ENCODE results near the gene RIC3.

RIC3 gene

DNA sequence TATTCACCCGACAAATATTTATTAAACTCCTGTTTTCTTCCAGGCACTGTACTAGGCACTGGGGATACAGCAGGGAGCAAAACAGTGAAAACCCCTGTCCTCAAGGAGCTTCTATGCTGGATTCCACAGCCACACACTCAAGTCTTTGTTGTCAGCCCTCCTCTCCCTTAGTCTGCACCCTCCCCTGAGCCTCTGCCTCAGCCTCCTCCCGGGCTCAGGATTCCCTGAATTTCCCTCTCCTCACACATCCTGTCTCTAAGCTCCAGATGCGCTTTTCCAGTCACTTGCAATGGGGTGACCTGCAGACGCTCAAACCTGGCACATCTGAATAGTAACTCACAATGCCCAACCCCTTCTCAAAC lies 101.3 kb downstream of the RIC3 start:
- no peak for DNase-seq (ENCODE audit: low read depth in 2 of 2)

DNA sequence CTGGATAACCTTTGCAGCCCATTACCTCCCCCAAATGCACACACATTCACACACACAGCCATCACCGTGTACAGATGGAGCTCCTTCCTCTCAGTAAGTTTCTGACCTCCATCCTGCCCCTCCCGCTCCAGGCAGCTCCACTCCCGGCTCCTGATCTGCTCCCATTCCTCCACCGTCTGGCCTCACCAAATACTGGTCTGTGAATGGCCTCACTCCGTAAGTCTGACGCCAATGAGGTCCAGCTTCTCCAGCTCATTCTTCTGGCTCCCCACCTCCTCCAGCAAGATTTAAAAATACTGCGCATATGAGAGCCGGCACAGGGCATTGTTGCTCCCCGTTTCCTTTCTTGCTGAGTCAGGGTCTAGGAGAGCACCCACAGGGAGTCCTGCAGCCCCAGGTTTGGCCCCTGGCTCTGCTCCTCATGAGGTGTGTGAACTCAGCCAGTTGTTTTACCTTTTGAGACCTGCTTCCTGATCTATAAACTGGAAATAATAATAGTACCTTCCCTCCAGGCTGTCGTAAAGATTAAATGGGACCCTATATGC lies 101.8 kb downstream of the RIC3 start:
- DNase-seq (ENCODE audit: low read depth in 2 of 2) = no peak

DNA sequence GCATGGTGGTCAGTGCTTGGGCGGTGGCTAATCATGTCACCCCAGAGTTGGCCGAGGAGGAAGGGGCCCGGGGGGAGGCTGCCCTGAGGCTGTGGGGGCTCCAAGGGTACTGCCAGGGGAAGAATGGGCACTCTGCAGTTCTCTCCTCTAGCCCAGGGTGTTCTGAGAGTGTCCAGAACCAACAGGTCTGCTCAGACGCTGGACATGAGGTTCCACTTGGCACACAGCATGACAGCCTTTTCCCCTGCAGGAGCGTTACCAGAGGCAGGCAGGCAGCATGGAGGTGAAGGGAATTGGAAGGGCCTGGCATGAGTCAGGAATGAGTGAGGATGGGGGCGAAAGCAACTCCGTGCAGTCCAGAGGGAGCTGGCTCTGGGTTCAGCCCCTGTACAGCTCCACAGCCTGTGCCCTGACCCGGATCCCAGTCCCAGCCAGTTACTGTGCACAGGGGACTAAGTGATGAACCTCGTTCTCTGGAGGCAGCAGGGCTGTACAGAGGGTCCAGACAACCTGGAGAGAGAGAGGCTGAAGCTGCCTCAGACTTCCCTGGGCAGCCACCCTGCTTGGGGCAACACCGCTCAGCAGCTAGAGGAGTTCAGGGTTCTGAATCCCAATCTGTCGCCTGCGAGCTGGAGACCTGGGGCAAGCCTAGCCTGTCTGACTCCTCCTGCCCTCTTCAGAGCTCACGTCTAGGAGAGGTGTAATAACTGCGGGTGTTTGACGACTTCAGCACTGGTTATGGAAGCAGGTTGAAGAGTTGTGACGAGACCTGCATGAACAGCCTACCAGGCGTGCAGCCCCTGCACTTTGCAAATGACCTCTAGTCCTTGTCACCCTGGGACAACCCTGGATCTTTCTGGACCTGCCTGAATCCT lies 102.6 kb downstream of the RIC3 start:
- no peak for DNase-seq (ENCODE audit: low read depth in 2 of 2)

DNA sequence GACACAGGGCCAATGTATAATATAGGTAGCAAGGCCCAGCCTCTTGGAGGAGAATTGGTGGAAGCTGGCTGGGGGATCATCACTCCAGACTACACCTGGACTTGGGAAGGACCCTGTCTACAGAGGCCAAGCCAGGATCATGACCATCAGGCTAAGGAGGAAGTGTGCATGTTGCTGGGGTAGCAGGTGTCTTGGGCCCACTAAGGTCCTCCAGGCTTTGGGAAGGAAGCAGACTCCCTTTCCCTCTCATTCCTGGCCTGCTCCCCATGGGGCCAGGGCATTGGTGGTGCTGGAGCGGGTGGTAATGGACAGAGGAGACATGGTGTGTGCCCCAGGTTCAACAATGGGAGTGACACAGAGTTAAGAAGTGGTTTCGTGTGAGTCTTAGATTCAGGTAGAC lies 103.8 kb downstream of the RIC3 start:
- no peak for DNase-seq (ENCODE audit: low read depth in 2 of 2)

DNA sequence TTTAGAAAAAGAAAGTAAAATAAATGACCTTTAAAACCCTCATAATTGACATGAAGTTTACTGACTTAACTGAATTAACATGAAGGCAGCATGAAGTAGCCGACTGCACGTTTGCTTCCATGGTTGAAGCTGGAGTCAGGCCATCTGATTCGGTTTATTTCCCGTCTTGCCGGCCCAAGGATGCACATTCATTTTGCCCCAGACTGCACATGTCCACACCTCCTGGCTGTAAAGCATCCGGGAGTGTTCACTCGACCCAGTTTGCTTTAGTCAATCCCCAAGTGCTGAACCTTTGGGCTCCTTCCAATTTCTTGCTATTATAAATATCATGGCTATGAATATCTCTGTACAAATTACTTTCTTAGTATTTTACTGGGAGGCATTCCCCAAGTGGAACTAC lies 105.5 kb downstream of the RIC3 start:
- no peak for DNase-seq (ENCODE audit: low read depth in 2 of 2)

DNA sequence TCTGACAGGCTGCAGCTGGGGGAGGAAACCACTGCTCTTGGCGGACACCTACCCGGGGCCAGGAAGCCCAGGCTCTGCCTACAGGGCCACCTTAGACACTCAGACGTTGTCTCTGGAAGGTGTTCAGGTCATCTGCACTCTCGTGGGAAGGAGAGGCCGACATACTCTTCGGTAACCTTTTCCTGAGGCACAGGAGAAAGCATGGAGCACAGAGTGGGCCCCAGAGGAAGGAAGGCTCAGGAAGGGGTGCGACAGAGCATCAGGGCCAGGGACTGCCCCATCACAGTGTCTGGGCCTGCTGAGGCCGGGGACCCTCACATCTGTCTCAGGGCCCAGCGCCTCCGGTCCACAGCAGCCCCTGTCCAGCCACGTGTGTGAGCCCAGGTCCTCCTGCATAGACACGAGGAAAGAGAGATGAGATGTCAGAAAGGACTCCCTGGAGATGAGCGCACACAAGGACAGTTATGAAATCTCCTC lies 106.0 kb downstream of the RIC3 start:
- DNase-seq (ENCODE audit: low read depth in 2 of 2) = no peak

DNA sequence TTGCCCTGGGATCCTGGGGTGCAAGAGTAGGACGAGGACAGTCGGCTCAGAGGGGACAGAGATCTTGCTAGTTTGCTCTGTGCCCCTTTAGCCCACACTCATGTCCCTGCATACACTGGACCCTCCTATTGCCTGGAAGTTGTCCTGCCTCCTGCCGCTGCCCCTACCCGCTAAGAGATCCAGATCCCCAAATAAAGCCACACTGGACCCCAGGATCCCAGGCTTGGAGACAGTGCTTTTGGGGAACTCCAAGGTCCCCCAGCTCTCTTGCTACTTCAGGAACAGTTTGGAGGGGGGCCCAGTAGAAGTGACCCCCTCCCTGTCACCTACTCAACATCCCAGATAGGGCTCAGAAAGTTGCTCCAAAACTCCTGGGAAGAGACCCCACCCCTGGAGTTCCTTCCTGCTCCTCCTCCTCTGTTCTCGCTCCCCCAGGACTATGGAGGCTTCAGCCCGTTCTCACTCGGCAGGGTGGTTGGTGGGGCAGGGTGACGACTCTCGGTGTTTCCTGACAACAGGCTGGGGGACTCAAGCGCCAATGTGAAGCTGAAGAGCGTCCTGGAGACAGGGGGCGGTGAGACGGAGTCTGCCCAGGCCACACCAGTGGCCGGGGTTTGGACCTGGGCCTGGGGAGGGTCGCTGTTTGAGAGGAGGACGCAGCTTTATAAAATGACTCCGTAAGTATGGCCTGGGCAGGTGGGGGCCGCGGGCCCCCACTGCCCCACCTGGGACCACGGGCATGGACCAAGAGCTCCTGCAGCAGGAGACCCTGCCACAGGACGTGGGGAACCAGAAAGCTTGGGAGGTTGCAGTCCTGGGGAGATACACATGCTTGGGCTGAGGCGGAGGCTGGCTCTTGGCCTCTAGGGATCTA lies 107.0 kb downstream of the RIC3 start:
- no peak for DNase-seq (ENCODE audit: low read depth in 2 of 2)

DNA sequence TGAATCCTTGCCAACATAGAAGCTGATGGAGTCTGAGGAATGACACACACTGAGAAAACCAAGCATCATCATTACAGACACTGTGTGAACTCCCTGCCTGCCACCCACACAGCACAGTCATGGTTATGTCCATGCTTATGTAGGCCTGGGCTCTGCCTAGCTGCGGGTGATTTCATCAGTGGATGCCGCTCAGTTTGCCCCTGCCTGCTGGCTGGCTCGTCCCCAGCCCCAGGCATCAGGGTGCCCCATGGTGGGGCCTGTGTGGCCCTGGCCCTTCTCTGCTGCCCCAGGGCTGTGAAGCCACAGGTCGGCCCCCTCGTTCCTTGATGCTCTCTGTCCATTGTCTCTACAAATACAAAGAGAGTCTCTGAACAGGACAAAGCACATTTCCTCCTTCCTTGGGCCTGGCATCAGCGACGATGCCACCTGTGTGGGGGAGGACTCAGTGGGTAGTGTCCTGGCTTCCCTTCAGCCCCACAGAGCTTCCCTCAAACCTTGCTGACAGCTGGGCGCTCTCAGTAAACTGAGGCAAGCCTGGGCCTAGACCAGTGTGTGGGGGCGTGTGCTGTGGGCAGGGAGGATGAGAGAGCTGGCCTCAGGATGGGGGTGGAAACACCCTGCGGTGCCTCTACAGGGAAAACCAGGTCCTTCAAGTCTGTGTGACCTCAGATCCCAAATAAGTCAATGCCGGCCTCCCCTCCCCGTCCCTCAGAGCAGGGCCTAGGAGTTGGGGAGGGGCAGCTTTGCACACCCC lies 107.8 kb downstream of the RIC3 start:
- no peak for DNase-seq (ENCODE audit: low read depth in 2 of 2)

DNA sequence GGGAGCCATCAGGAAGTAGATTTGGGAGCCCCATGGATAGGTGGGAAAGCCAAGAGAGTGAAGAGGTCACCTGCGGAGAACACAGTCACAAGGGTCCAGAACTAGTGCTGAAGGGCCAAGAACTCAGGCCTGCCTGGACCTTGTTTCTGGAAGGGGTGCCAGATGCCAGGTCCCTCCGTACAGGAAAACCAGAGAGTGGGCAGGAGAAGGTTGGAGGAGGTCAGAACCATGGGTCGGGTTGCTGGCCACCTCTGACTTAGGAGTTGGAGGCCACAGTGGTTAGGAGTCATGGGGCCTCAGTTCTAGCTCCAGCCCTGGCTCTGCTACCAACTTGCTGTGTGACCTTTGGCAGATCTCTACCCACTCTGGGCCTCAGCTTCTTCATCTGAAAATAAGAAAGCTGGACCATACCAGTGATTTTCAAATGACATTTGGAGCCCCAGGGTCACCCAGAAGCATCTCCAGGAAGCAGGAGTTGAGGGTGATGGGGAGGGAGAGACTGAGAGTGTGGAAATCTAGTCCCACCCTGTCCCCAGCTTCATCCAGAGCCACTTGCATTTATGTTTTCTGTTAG lies 108.6 kb downstream of the RIC3 start:
- no peak for DNase-seq (ENCODE audit: low read depth in 2 of 2)

DNA sequence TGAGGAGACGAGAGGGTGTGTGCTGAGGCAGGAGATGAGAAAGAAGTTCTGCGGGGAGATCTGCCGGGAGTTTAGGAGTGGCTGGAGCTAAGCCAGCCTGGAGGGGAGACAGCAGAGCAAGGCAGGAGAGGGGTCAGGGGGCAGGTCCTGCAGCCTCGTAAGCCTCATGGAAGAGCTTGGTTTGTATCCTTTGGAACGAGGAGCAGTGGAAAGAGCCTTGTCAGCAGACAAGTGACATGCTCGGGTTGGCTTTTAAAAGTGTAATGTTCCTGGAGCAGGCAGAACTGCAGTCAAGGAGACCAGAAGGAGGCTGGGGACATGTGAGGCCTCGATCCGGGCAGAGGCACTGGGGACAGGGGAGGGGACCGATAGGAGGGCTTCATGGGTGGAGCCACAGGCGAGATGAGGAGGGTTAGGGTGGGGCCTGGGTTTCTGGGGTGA lies 109.2 kb downstream of the RIC3 start:
- no peak for DNase-seq (ENCODE audit: low read depth in 2 of 2)

DNA sequence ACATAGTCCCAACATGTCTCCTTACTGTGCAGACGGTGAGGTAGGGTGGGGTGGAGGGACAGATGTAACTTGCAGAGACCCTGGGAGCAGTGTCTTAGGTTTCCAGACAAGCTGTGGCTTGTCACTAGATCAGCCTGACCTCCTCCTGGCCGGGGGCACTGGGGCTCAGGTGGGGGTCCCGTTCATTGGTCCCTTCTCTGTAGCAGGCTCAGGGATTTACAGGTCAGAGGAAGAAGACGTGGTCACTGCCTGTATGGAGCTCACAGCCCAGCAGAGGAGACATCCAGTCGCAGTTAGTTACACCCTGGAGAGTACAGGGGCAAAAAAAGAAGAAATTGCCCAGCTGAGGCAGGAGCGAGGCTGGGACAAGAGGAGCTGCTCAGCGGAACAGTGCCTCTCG lies 109.8 kb downstream of the RIC3 start:
- DNase-seq (ENCODE audit: low read depth in 2 of 2) = no peak

DNA sequence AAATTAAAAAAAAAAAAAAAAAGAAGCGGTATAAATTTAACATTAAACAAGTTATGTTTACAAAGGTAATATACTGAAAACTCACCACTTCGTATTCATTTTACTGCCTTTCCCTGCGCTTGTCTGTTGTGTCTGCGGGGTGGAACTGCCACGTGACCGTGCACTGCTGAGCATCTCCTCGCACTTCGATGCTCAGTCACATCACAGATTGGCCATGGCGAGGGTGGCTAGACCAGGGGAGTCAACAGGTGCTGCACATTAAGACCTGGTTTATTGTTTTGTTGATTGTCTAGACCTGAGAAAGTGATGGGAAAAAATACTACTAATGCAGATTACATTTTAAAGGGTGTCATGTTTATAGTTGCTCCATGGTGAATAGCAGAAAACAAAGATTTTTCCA lies 110.6 kb downstream of the RIC3 start:
- DNase-seq (ENCODE audit: low read depth in 2 of 2) = no peak

DNA sequence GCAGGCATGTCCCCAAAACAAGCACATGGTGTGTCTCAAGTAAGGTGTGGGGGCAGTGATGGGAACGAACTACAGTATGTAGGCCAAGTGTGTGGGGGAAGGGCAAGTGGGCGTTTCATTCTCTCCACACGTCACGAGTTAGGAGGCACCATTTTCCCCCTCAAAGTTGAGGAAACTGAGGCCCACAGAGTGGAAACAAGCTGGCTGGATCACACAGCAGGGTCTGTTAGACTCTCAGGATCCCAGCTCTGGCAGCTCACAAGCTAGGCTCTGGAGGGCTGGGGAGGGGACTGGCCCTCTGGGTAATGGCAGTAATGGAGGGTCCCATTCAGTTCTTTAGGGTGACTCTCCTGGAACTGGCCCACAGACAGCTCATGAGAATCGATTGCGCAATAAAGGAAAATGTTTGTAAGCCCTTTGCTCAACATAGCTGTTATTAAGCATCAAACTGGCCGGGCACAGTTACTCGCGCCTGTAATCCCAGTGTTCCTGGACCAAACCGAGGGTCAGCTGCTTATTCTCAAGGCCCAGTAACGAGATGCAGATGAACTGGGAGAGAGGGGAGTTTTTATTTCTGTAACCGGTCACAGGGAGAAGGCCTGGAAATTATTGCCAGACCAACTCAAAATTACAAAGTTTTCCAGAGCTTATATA lies 111.9 kb downstream of the RIC3 start:
- no peak for DNase-seq (ENCODE audit: low read depth in 2 of 2)

Data from stimulated activated CD4-positive, alpha-beta T cell treated with anti-CD3 and anti-CD28 coated beads, Interleukin-15, amount 100 ng/mL, for 48 hours (primary cell).